ENCODE data around the gene ZNF155. TPM values are rescaled to one million over a fixed set of nuclear protein-coding genes. Genes with fewer than 3 reads are reported as not detected.

ZNF155 gene
- total and polyA plus RNA-seq, 4 donors = 1.7 to 5.5 (median 2.9) TPM

DNA sequence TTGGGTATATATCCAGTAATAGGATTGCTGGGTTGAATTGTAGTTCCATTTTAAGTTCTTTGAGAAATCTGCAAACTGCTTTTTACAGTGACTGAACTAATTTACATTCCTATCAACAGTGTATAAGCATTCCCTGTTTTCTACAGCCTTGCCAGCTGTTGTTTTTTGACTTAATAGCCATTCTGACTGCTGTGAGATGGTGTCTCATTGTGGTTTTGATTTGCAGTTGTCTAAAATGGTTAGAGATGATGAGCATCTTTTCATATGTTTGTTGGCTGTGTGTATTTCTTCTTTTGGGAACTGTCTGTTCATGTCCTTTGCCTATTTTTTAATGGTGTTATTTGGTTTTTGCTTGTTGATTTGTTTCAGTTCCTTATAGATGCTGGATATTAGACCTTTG, 37.2 kb downstream of the ZNF155 start:
- peaks cover 9 to 38% (median 21%) of the 10 kb centered on the region in 4 donors for H3K9me3 ChIP-seq (ENCODE audit: control insufficient read depth in 4 of 4, low read length in 3 of 4)
- TF ChIP-seq HNF4G (IDR thresholded peaks at IDR 0.05) (no peak), MAX (IDR thresholded peaks at IDR 0.05) (no peak), ATF3 (IDR thresholded peaks at IDR 0.05) (no peak), SP1 (IDR thresholded peaks at IDR 0.05) (no peak), HNF4A (conservative IDR thresholded peaks at IDR 0.05) (no peak), RAD21 (IDR thresholded peaks at IDR 0.05) (no peak), JUND (IDR thresholded peaks at IDR 0.05) (no peak), FOXA1 (IDR thresholded peaks at IDR 0.05) (no peak), YY1 (IDR thresholded peaks at IDR 0.05) (no peak), NR2F2 (IDR thresholded peaks at IDR 0.05) (no peak), FOXA2 (IDR thresholded peaks at IDR 0.05) (no peak), REST (IDR thresholded peaks at IDR 0.05) (no peak), TAF1 (conservative IDR thresholded peaks at IDR 0.05) (no peak), RXRA (IDR thresholded peaks at IDR 0.05) (no peak), EGR1 (IDR thresholded peaks at IDR 0.05; ENCODE audit: low read depth in 2 of 2) (no peak)
- TF ChIP-seq, protein P1, sequence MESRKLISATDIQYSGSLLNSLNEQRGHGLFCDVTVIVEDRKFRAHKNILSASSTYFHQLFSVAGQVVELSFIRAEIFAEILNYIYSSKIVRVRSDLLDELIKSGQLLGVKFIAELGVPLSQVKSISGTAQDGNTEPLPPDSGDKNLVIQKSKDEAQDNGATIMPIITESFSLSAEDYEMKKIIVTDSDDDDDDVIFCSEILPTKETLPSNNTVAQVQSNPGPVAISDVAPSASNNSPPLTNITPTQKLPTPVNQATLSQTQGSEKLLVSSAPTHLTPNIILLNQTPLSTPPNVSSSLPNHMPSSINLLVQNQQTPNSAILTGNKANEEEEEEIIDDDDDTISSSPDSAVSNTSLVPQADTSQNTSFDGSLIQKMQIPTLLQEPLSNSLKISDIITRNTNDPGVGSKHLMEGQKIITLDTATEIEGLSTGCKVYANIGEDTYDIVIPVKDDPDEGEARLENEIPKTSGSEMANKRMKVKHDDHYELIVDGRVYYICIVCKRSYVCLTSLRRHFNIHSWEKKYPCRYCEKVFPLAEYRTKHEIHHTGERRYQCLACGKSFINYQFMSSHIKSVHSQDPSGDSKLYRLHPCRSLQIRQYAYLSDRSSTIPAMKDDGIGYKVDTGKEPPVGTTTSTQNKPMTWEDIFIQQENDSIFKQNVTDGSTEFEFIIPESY (IDR thresholded peaks at IDR 0.05) = no peak

DNA sequence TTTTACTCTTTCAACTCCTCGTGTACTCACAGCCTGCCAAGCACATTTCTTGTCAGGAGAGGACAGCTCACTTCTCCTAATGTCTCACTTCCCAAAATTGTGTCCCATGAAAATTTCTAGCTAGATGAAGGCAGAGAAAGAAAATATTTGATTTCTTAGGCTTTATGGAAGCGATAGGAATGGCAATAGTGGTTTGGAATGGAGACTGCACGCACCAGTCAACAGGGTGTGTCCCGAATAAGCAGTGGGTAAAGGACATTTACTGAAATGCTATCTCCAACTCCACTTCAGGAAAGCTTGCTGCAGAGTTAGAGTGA, 40.9 kb downstream of the ZNF155 start:
- H3K9me3 ChIP-seq (ENCODE audit: control insufficient read depth in 4 of 4, low read length in 3 of 4) = peaks cover 12 to 55% (median 30%) of the 10 kb centered on the region in 4 donors
- H3K36me3 ChIP-seq (ENCODE audit: control insufficient read depth in 4 of 4, insufficient read depth in 3 of 4, low read depth in 1 of 4, low read length in 3 of 4) = peaks cover 5 to 33% (median 32%) of the 10 kb centered on the region in 4 donors
- peaks cover 0 to 11% (median 7%) of the 10 kb centered on the region in 4 donors for H3K4me1 ChIP-seq (ENCODE audit: control insufficient read depth in 4 of 4, insufficient read depth in 4 of 4, low read length in 3 of 4)
- peaks cover 0 to 5% (median 0%) of the 10 kb centered on the region in 4 donors for H3K27me3 ChIP-seq (ENCODE audit: control insufficient read depth in 4 of 4, insufficient read depth in 4 of 4, low read length in 3 of 4)
- TF ChIP-seq HNF4A (conservative IDR thresholded peaks at IDR 0.05) (no peak), YY1 (IDR thresholded peaks at IDR 0.05) (no peak), SP1 (IDR thresholded peaks at IDR 0.05) (no peak)
- TF ChIP-seq, protein P1 (IDR thresholded peaks at IDR 0.05) = no peak
- no peak for DNase-seq (ENCODE audit: low spot score)
- peak overlapping the region in 1 of 2 donors; percentile 43 for H3K9ac ChIP-seq (ENCODE audit: low read depth in 1 of 2, low read length in 2 of 2)
- 44% methylated on average over 4 of the region's 4 CpGs for WGBS
- peak overlapping the region; percentile 83 to 96 (median 92) for H3K4me3 ChIP-seq (ENCODE audit: low read depth in 1 of 3, low read length in 3 of 3)
- no peak overlapping the region for H3K27ac ChIP-seq (ENCODE audit: low read depth in 1 of 2, low read length in 2 of 2)

More for the DNA sequence above, 37.2 kb downstream of the ZNF155 start:
- peaks cover 0 to 4% (median 0%) of the 10 kb centered on the region in 4 donors for H3K36me3 ChIP-seq (ENCODE audit: control insufficient read depth in 4 of 4, insufficient read depth in 3 of 4, low read depth in 1 of 4, low read length in 3 of 4)
- H3K27ac ChIP-seq (ENCODE audit: low read depth in 1 of 2, low read length in 2 of 2) = no peak overlapping the region
- H3K27me3 ChIP-seq (ENCODE audit: control insufficient read depth in 4 of 4, insufficient read depth in 4 of 4, low read length in 3 of 4) = peaks cover 0 to 5% (median 0%) of the 10 kb centered on the region in 4 donors
- no peak overlapping the region for H3K9ac ChIP-seq (ENCODE audit: low read depth in 1 of 2, low read length in 2 of 2)
- H3K4me3 ChIP-seq (ENCODE audit: low read depth in 1 of 3, low read length in 3 of 3) = no peak overlapping the region
- DNase-seq (ENCODE audit: low spot score) = no peak
- H3K4me1 ChIP-seq (ENCODE audit: control insufficient read depth in 4 of 4, insufficient read depth in 4 of 4, low read length in 3 of 4) = peaks cover 0 to 11% (median 7%) of the 10 kb centered on the region in 4 donors

Data from liver (tissue), 9 donors.